ENCODE results near the gene RAB17.
"Not testable (repeated sequence)": the region's sequence is repeated elsewhere in the genome, so short reads cannot be mapped to it uniquely, and the experiment has no call there.

RAB17 gene

GRCh38 chr2:237612527-237613357 lies 22.2 kb upstream of the RAB17 start:
- ATAC-seq, result no peak
- TF ChIP-seq BACH2 (CRISPR knock-in tag; IDR thresholded peaks at IDR 0.05; ENCODE audit: borderline replicate concordance) (no peak), ESRRG (CRISPR knock-in tag; IDR thresholded peaks at IDR 0.05) (no peak), ZFP3 (CRISPR knock-in tag; IDR thresholded peaks at IDR 0.05) (no peak), TCF4 (CRISPR knock-in tag; IDR thresholded peaks at IDR 0.05; ENCODE audit: borderline replicate concordance) (no peak), PPARA (CRISPR knock-in tag; IDR thresholded peaks at IDR 0.05; ENCODE audit: borderline replicate concordance) (no peak), ZC3H10 (CRISPR knock-in tag; IDR thresholded peaks at IDR 0.05) (no peak), OSR1 (CRISPR knock-in tag; IDR thresholded peaks at IDR 0.05) (no peak), SNAI2 (CRISPR knock-in tag; IDR thresholded peaks at IDR 0.05) (no peak), CREB5 (CRISPR knock-in tag; IDR thresholded peaks at IDR 0.05; ENCODE audit: low read depth) (no peak), GLIS3 (CRISPR knock-in tag; IDR thresholded peaks at IDR 0.05) (no peak)

- not testable (repeated sequence) for ATAC-seq
Measured at GRCh38 chr2:237606522-237606921, 16.0 kb upstream of the RAB17 start.

- no peak for TF ChIP-seq ZNF565 (CRISPR knock-in tag; conservative IDR thresholded peaks at IDR 0.05; ENCODE audit: low read depth)
- TF ChIP-seq CSDC2 (CRISPR knock-in tag; IDR thresholded peaks at IDR 0.05), result no peak
- no peak for TF ChIP-seq POU6F1 (CRISPR knock-in tag; IDR thresholded peaks at IDR 0.05; ENCODE audit: borderline replicate concordance, low read depth)
- TF ChIP-seq ZC3H10 (CRISPR knock-in tag; IDR thresholded peaks at IDR 0.05), result no peak
- no peak for TF ChIP-seq CSRNP3 (CRISPR knock-in tag; IDR thresholded peaks at IDR 0.05)
- TF ChIP-seq PPARA (CRISPR knock-in tag; IDR thresholded peaks at IDR 0.05; ENCODE audit: borderline replicate concordance), result no peak
- TF ChIP-seq ESRRG (CRISPR knock-in tag; IDR thresholded peaks at IDR 0.05), result no peak
- TF ChIP-seq GLIS3 (CRISPR knock-in tag; IDR thresholded peaks at IDR 0.05), result no peak
- no peak for TF ChIP-seq ZNF8 (CRISPR knock-in tag; IDR thresholded peaks at IDR 0.05)
- TF ChIP-seq ZNF70 (CRISPR knock-in tag; IDR thresholded peaks at IDR 0.05), result no peak
- TF ChIP-seq ISL1 (CRISPR knock-in tag; IDR thresholded peaks at IDR 0.05), result no peak
- TF ChIP-seq PATZ1 (CRISPR knock-in tag; IDR thresholded peaks at IDR 0.05; ENCODE audit: borderline replicate concordance), result no peak
- no peak for TF ChIP-seq TOX (CRISPR knock-in tag; IDR thresholded peaks at IDR 0.05; ENCODE audit: borderline replicate concordance)
- no peak for TF ChIP-seq BACH2 (CRISPR knock-in tag; IDR thresholded peaks at IDR 0.05; ENCODE audit: borderline replicate concordance)
- peak; percentile 82 for ATAC-seq
Measured at GRCh38 chr2:237604960-237605359, 14.4 kb upstream of the RAB17 start.

GRCh38 chr2:237604391-237604790 lies 13.9 kb upstream of the RAB17 start:
- ATAC-seq, result no peak
- TF ChIP-seq TCF4 (CRISPR knock-in tag; IDR thresholded peaks at IDR 0.05; ENCODE audit: borderline replicate concordance) (no peak), POU6F1 (CRISPR knock-in tag; IDR thresholded peaks at IDR 0.05; ENCODE audit: borderline replicate concordance, low read depth) (no peak), PPARA (CRISPR knock-in tag; IDR thresholded peaks at IDR 0.05; ENCODE audit: borderline replicate concordance) (no peak), PATZ1 (CRISPR knock-in tag; IDR thresholded peaks at IDR 0.05; ENCODE audit: borderline replicate concordance) (no peak), ZFP30 (CRISPR knock-in tag; IDR thresholded peaks at IDR 0.05) (no peak), ARNTL (CRISPR knock-in tag; IDR thresholded peaks at IDR 0.05; ENCODE audit: borderline replicate concordance, low read depth) (no peak), SNAI2 (CRISPR knock-in tag; IDR thresholded peaks at IDR 0.05) (no peak), ZC3H10 (CRISPR knock-in tag; IDR thresholded peaks at IDR 0.05) (no peak), ISL1 (CRISPR knock-in tag; IDR thresholded peaks at IDR 0.05) (no peak), TSHZ2 (CRISPR knock-in tag; IDR thresholded peaks at IDR 0.05) (no peak), ZNF8 (CRISPR knock-in tag; IDR thresholded peaks at IDR 0.05) (no peak)

Data from SK-N-SH treated with all-trans-retinoic acid at 6 μM for 48 hours (cell line).